GM21515 (cell line): ENCODE data around the gene PHC2.

Experiments used
- ATAC-seq: cut with Tn5 transposase; IDR thresholded peaks from one replicate; pipeline ENCODE4 v1.9.1; 2021; ENCODE audit not compliant: unreplicated experiment

Gene PHC2

DNA sequence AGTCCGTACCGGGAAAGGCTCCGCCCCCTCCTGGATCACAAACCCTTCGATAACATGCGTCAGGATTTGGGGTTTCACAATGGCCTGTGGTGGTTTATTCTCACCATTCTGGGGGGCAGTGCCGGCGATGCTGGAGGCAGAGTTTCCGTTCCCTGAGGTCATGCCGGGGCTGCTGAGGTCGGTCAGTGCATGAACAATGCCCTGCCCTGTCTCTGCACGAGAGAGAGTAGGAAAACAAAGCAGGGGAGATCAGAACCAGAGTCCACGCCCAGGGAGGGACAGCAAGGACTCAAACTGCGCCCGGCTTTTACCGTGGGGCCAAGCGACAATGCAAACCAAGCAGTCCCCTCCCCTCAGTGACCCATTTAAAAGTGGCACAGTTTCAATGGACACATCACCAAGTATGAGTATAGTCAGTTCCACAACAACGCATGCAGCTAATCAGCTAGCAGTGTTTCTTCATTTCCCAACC, 96.8 kb downstream of the PHC2 start:
- ATAC-seq, result no peak

DNA sequence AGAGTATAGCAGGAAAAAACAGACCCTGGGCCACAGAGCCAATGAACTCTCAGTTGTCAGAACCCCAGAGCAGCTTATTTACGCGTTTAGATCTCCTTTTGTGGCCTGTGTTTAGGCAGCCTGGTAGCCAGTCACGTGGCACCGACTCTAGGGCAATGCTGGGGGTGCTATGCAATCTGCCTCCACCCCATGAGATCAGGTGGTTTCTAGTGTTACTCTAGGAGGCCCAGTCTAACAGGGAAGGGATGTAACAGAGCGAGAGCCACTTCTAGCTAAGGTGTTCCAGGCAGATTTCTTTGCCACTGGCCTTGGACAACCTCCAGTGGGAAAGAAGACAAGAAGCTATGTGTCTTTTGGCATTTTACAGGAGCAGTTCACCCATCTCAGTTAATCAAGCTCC, 98.0 kb downstream of the PHC2 start:
- ATAC-seq, result no peak

DNA sequence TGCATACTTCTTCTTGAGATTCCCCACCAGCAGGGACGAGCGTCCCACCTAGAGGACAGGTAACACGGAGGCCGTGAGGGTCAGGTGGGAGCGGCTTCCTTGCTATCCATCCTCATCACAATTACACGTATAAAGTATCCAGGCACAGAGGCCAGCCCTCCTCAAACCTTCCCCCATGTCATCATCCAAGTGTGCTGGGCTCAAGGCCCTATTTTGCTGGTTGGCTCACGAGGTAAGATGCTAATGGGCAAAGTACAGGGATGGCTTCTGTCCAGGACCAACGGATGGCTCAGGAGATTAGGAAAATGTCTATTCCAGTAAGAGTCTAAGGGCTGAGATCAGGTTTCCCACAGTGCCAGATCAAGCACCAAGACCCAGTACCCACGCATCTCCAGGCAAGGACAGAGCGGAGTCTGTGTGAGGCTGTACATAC, 98.5 kb downstream of the PHC2 start:
- no peak for ATAC-seq

- no peak for ATAC-seq
Measured at GRCh38 chr1:33331444-33332356, 99.2 kb downstream of the PHC2 start.

- ATAC-seq, result no peak
Measured at GRCh38 chr1:33330906-33331305, 100.0 kb downstream of the PHC2 start.

DNA sequence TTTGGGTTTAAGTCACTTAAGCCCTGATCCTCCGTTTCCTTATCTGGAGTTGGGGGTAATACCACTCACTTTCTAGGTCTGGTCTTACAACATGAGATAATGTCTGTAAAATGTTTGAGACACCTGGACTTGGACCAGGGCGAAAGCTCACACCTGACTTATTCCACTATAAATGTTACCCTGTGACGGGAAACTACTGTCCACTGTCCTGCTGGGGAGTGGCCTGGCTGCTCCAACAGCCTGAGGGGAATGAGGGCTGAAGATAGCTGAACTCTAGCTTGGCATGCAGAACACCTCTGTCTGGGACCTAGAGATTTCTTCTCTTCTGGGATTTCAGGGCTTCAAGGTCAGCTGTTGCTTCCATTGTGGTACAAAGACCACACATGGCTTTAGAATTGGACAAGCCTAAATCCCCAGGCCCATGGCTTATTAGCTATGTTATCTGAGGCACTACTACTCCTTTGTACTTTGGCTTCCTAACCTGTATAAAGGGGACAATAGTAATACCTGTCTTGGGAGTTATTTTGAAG, 100.5 kb downstream of the PHC2 start:
- ATAC-seq, result no peak

GRCh38 chr1:33329600-33330305, 101.1 kb downstream of the PHC2 start:
- ATAC-seq, result no peak

- ATAC-seq, result no peak
Measured at GRCh38 chr1:33328817-33329216, 102.1 kb downstream of the PHC2 start.

GRCh38 chr1:33327587-33328325, 103.1 kb downstream of the PHC2 start:
- ATAC-seq, result no peak

- ATAC-seq, result no peak
Measured at GRCh38 chr1:33326785-33327184, 104.1 kb downstream of the PHC2 start.

GRCh38 chr1:33324677-33325575, 106.0 kb downstream of the PHC2 start:
- no peak for ATAC-seq

GRCh38 chr1:33323663-33324477, 107.0 kb downstream of the PHC2 start:
- ATAC-seq, result no peak

DNA sequence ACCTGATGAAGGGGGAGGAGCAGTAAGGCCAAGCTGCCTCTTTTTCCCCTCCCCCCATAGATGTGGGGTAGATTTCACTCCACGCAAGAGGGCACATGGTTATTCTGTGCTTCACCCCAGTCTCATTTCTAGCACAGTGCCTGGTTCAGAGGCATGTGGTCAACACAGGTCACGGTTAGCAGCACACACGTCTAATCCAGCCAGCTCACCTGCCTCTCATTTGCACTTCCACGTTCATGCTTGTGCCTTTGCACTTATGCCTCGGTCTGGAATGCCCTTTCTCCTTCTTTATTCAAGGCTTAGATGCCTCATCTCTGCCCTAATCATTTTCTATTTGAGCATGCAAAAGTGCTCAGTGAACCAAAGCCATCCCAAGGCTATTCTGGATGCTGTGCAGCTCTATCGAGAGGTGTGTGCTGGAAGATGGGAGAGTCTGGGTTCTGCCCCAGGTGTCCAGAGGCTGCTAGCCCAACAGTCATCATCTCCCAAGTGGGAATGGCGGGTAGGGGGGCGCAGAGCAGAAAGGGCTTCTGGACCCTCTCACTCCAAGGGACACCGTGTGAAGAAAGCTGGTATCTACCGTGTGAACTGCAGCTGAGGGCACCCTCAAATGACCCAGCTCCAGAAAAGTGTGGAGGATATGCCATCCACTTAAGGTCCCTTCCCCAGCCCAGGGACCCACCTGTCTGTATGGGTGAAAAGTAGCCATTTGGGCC, 107.9 kb downstream of the PHC2 start:
- ATAC-seq, result no peak

DNA sequence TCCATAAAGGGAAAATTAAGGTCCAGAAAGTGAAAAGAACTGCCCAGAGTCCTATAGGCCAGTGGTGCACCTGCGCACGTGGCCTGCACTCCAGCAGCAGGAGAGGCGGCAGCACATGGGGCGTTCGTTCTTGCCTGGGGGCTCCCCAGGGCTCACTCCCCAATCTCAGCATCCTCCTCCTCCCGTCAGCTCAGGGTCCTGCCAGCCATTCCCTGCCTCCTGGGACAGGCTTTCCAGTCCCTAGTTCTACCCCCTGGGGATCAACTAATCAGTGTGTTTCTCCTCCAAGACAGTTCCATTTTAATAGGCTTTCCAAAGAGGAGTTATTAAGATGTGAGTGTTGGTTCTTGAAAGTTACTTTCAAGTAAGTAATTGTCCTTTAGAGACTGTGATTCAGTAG, 108.8 kb downstream of the PHC2 start:
- ATAC-seq, result no peak

- no peak for ATAC-seq
Measured at GRCh38 chr1:33321178-33321577, 109.7 kb downstream of the PHC2 start.

- ATAC-seq, result no peak
Measured at GRCh38 chr1:33320619-33321165, 110.2 kb downstream of the PHC2 start, which contains the start of gene A3GALT2. Gene A3GALT2 (minus strand): TSS chr1:33321098. CDS start chr1:33321098, 0 bp downstream.

DNA sequence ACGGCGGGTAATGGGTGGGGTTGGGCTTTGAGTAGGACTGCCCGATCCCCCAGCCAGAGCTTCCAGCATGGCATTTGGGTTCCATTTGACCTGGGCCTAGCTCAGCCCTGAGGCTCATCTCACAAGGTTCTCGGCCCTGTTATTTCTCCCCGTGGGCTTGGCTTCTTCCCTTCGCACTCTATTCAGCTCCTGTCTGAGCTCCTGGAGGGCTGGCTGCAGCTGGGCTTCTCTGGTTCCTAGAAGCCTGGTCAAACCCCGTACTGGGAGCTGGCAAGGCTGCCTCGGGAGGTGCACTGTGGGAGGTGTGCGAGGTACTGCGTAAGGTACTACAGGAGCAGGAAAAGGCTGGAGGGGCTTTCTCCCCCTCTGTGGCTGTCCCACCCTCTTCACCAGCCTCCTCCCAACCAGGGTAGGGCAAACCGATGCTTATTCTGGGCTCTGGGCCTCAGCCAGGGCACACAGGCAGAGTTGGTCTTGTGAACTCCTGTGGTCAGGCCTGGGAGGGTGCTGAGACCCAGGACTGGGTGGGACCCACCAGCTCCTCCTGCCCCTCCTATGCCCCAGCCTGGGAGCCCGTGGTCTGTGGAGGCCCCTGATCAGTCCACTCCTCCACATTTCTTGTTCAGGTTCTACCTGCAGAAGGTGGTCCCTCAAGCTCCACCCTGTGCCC, 110.8 kb downstream of the PHC2 start:
- no peak for ATAC-seq
